HCT116 (cell line): ENCODE measurements around the gene FRMD4A. TPM values are rescaled to one million over a fixed set of nuclear protein-coding genes. Genes with fewer than 3 reads are reported as not detected.

Source experiments
- ATAC-seq: fragments of 200-7000 bp; cut with Tn5 transposase; 2 replicates; pipeline ENCODE4 v1.9.1; 2020; ENCODE audit warnings: mild to moderate bottlenecking, moderate library complexity
- BruUV-seq: library from RNA; stranded (reverse); fragments of 400-500 nt; replicated peaks from 2 replicates; lab custom pipeline; 2021; lab: Mats Ljungman, UMichigan
- CTCF ChIA-PET: fragments of 300-600 bp; sonication (Branson Sonifier 250); formaldehyde crosslinking; loops from one replicate; lab custom pipeline; 2021; ENCODE audit warnings: antibody characterized with exemption; lab: Charles Lee
- POLR2A ChIA-PET: fragments of 300-600, 350-600 bp; sonication (Branson Sonifier 250); formaldehyde crosslinking; loops from one replicate; lab custom pipeline; 2021; ENCODE audit warnings: antibody characterized with exemption; lab: Charles Lee
- RAD21 ChIA-PET, 2 experiments: fragments of 300-600 bp; sonication (Branson Sonifier 250); formaldehyde crosslinking; loops; one replicate each; lab custom pipeline; 2023; ENCODE audit warnings: low total read pairs in 2 of 2; ENCODE audit not compliant: uncharacterized antibody in 2 of 2, unreplicated experiment in 2 of 2, low non-redundant PET in 1 of 2; lab: Charles Lee
- DNase-seq: peaks from one replicate; pipeline ENCODE4 v3.0.0-alpha.2; 2010; ENCODE audit warnings: low read depth, low spot score
- H2AFZ ChIP-seq: fragments of 200-600 bp; shearing (Covaris generic), sonication (generic); 2 replicates; pipeline ENCODE4 v1.6.1; 2017; ENCODE audit warnings: low read depth, mixed run types, mixed read lengths, antibody characterized with exemption, low read length; ENCODE audit not compliant: poor library complexity, severe bottlenecking
- H3K27ac ChIP-seq: 2 replicates; pipeline ENCODE4 v1.5.1; 2012; ENCODE audit warnings: low read depth, low read length
- H3K27me3 ChIP-seq: fragments of 200-600 bp; sonication (generic); 2 replicates; pipeline ENCODE4 v1.6.1; 2016; ENCODE audit warnings: mixed run types, low read length, mixed read lengths; ENCODE audit not compliant: insufficient read depth
- H3K36me3 ChIP-seq, 2 experiments: fragments of 200-500 bp in 1 of 2; fragments of 200-600 bp in 1 of 2; sonication (Bioruptor generic) in 1 of 2; sonication (generic) in 1 of 2; 2 replicates each; pipeline versions ENCODE4 v1.5.1 to v1.6.1; 2014 to 2016; ENCODE audit warnings: low read length in 2 of 2, inconsistent platforms in 1 of 2, mixed read lengths in 1 of 2, mixed run types in 1 of 2; ENCODE audit not compliant: insufficient read depth in 2 of 2, control insufficient read depth in 1 of 2
- H3K4me1 ChIP-seq, 2 experiments: fragments of 200-600 bp in 1 of 2; sonication (generic) in 1 of 2; 2 replicates each; pipeline versions ENCODE4 v1.5.1 to v1.6.1; 2012 to 2017; ENCODE audit warnings: low read length in 2 of 2, inconsistent platforms in 1 of 2, mild to moderate bottlenecking in 1 of 2, mixed read lengths in 1 of 2, mixed run types in 1 of 2, moderate library complexity in 1 of 2; ENCODE audit not compliant: insufficient read depth in 2 of 2, control insufficient read depth in 1 of 2
- H3K4me2 ChIP-seq: fragments of 200-600 bp; sonication (generic); 2 replicates; pipeline ENCODE4 v1.6.1; 2017; ENCODE audit warnings: mixed run types, low read length, mixed read lengths
- H3K4me3 ChIP-seq, 2 experiments: fragments of 200-600 bp in 1 of 2; sonication (generic) in 1 of 2; replicated peaks in 1 of 2; 2 replicates each; pipeline ENCODE4 v1.5.1; 2011 to 2016; ENCODE audit warnings: low read length in 2 of 2, control low read depth in 1 of 2, low read depth in 1 of 2, mild to moderate bottlenecking in 1 of 2, mixed read lengths in 1 of 2, mixed run types in 1 of 2
- H3K79me2 ChIP-seq: fragments of 200-600 bp; sonication (generic); 2 replicates; pipeline ENCODE4 v1.6.1; 2017; ENCODE audit warnings: mild to moderate bottlenecking, mixed run types, low read length, moderate library complexity, mixed read lengths; ENCODE audit not compliant: insufficient read depth
- H3K9ac ChIP-seq: fragments of 200-600 bp; sonication (generic); 2 replicates; pipeline ENCODE4 v1.6.1; 2016; ENCODE audit warnings: low read length, mixed read lengths
- H3K9me2 ChIP-seq: fragments of 200-600 bp; sonication (generic), shearing (Covaris generic); 2 replicates; pipeline ENCODE4 v1.6.1; 2017; ENCODE audit warnings: mixed run types, mild to moderate bottlenecking, moderate library complexity; ENCODE audit not compliant: insufficient read depth
- H3K9me3 ChIP-seq, 2 experiments: fragments of 200-500 bp in 1 of 2; fragments of 200-600 bp in 1 of 2; sonication (Bioruptor generic) in 1 of 2; sonication (generic) in 1 of 2; 2 replicates each; pipeline ENCODE4 v1.6.1; 2014 to 2017; ENCODE audit warnings: low read length in 2 of 2, mixed read lengths in 2 of 2, inconsistent platforms in 1 of 2, low read depth in 1 of 2, mild to moderate bottlenecking in 1 of 2, mixed run types in 1 of 2, moderate library complexity in 1 of 2; ENCODE audit not compliant: control insufficient read depth in 1 of 2, insufficient read depth in 1 of 2
- H4K20me1 ChIP-seq: fragments of 200-600 bp; sonication (generic), shearing (Covaris generic); 2 replicates; pipeline ENCODE4 v1.6.1; 2017; ENCODE audit warnings: mixed run types, mild to moderate bottlenecking, moderate library complexity; ENCODE audit not compliant: insufficient read depth
- EGR1 ChIP-seq: IDR thresholded peaks from 2 replicates; pipeline ENCODE4 v1.6.1; 2012; ENCODE audit warnings: low read depth
- EZH2 ChIP-seq: fragments of 200-600 bp; sonication (generic); IDR thresholded peaks from 2 replicates; pipeline ENCODE4 v1.6.1; 2017; ENCODE audit warnings: antibody characterized with exemption, mixed run types
- EZH2phosphoT487 ChIP-seq: fragments of 200-600 bp; IDR thresholded peaks from 2 replicates; pipeline ENCODE4 v1.6.1; 2018; ENCODE audit warnings: antibody characterized with exemption, borderline replicate concordance
- POLR2AphosphoS5 ChIP-seq: IDR thresholded peaks from 2 replicates; pipeline ENCODE4 v1.6.1; 2011; ENCODE audit warnings: mild to moderate bottlenecking, low read depth, low read length, moderate library complexity
- SIN3A ChIP-seq: IDR thresholded peaks from 2 replicates; pipeline ENCODE4 v1.6.1; 2012; ENCODE audit warnings: low read depth
- SP1 ChIP-seq: IDR thresholded peaks from 2 replicates; pipeline ENCODE4 v1.6.1; 2012; ENCODE audit warnings: low read depth
- ZBTB33 ChIP-seq: IDR thresholded peaks from 2 replicates; pipeline ENCODE4 v1.6.1; 2011; ENCODE audit warnings: mild to moderate bottlenecking, low read length, moderate library complexity; ENCODE audit not compliant: insufficient replicate concordance; ENCODE audit errors: extremely low read depth
- intact Hi-C: fragments of 100-400 bp; cut with micrococcal nuclease; formaldehyde crosslinking; loops from 2 replicates; pipeline ENCODE4 v1.10.0; 2022
- total RNA-seq: library from RNA; stranded (reverse); gene quantifications from one replicate; pipeline ENCODE4 v1.2.1, GENCODE V29; 2021; ENCODE audit not compliant: unreplicated experiment
- TF ChIP-seq, protein P1 (sequence below): IDR thresholded peaks from 2 replicates; pipeline ENCODE4 v1.6.1; 2012; ENCODE audit warnings: low read depth

Gene FRMD4A
- total RNA-seq, 1 experiment from 2014 or later, result 0.20 TPM

- ATAC-seq (no peak), DNase-seq (no peak)
- ChIA-PET RAD21 (no interaction called here), POLR2A (no interaction called here)
- H3K4me1 ChIP-seq, result no peaks in the 10 kb centered on the region
- no peaks in the 10 kb centered on the region for H4K20me1 ChIP-seq
- H3K4me3 ChIP-seq, result no peak overlapping the region
- BruUV-seq, result no TSS peak
- no peaks in the 10 kb centered on the region for H3K9me2 ChIP-seq
- H3K4me2 ChIP-seq, result no peak overlapping the region
- H3K79me2 ChIP-seq, result no peaks in the 10 kb centered on the region
- H3K9me3 ChIP-seq, result no peaks in the 10 kb centered on the region
- intact Hi-C loops, result no loop called here
- TF ChIP-seq EZH2phosphoT487 (no peak), SP1 (no peak), ZBTB33 (no peak), EGR1 (no peak), EZH2 (no peak), POLR2AphosphoS5 (no peak), SIN3A (no peak)
- TF ChIP-seq, protein P1, sequence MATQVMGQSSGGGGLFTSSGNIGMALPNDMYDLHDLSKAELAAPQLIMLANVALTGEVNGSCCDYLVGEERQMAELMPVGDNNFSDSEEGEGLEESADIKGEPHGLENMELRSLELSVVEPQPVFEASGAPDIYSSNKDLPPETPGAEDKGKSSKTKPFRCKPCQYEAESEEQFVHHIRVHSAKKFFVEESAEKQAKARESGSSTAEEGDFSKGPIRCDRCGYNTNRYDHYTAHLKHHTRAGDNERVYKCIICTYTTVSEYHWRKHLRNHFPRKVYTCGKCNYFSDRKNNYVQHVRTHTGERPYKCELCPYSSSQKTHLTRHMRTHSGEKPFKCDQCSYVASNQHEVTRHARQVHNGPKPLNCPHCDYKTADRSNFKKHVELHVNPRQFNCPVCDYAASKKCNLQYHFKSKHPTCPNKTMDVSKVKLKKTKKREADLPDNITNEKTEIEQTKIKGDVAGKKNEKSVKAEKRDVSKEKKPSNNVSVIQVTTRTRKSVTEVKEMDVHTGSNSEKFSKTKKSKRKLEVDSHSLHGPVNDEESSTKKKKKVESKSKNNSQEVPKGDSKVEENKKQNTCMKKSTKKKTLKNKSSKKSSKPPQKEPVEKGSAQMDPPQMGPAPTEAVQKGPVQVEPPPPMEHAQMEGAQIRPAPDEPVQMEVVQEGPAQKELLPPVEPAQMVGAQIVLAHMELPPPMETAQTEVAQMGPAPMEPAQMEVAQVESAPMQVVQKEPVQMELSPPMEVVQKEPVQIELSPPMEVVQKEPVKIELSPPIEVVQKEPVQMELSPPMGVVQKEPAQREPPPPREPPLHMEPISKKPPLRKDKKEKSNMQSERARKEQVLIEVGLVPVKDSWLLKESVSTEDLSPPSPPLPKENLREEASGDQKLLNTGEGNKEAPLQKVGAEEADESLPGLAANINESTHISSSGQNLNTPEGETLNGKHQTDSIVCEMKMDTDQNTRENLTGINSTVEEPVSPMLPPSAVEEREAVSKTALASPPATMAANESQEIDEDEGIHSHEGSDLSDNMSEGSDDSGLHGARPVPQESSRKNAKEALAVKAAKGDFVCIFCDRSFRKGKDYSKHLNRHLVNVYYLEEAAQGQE, result no peak
- TF ChIP-seq, all 23 proteins: peak for 0
- Histone ChIP-seq H3K36me3 (no peaks in the 10 kb centered on the region), H3K27me3 (peaks cover 21% of the 10 kb centered on the region), H3K27ac (no peak overlapping the region), H3K9ac (no peak overlapping the region), H2AFZ (no peak overlapping the region)
- CTCF ChIA-PET, result no interaction called here
These were observed 368.9 kb downstream of the FRMD4A start for GRCh38 chr10:13961853-13962252.
